ENCODE data around the gene SH3BGRL3.

Gene SH3BGRL3

GRCh38 chr1:26285366-26286063 lies 5.6 kb downstream of the SH3BGRL3 start:
- TF ChIP-seq CTCF (IDR thresholded peaks at IDR 0.05; ENCODE audit: low read depth, low read length, poor library complexity, severe bottlenecking) (peak; percentile 73), EZH2phosphoT487 (IDR thresholded peaks at IDR 0.05; ENCODE audit: borderline replicate concordance, low read length) (no peak)
- peak overlapping the region; percentile 7; the same call in 1 of the 2 replicates for H3K4me2 ChIP-seq (ENCODE audit: low read length)
- H4K20me1 ChIP-seq (ENCODE audit: control insufficient read depth, insufficient read depth, low read depth, low read length) = no peaks in the 10 kb centered on the region
- H3K27ac ChIP-seq (ENCODE audit: low read depth, low read length) = peak overlapping the region; percentile 98; the same call in 1 of the 2 replicates
- peaks cover 18% of the 10 kb centered on the region for H3K36me3 ChIP-seq (ENCODE audit: control insufficient read depth, low read length)
- no peaks in the 10 kb centered on the region for H3K9me2 ChIP-seq (replicated peaks; ENCODE audit: control insufficient read depth, low read length)
- H3K27me3 ChIP-seq (ENCODE audit: control insufficient read depth, low read length) = no peaks in the 10 kb centered on the region
- H3K4me3 ChIP-seq (ENCODE audit: low read length) = no peak overlapping the region
- no peaks in the 10 kb centered on the region for H3K9me3 ChIP-seq (ENCODE audit: control insufficient read depth, insufficient read depth, low read length)
- peaks cover 39% of the 10 kb centered on the region for H3F3A ChIP-seq (ENCODE audit: control insufficient read depth, insufficient read depth)
- H3K4me1 ChIP-seq (ENCODE audit: control insufficient read depth, low read length) = peaks cover 61% of the 10 kb centered on the region
- peaks cover 2% of the 10 kb centered on the region; the same call in 1 of the 2 replicates for H3K79me2 ChIP-seq (ENCODE audit: control insufficient read depth, low read length)

- H3K9me3 ChIP-seq (ENCODE audit: control insufficient read depth, insufficient read depth, low read length) = no peaks in the 10 kb centered on the region
- no peaks in the 10 kb centered on the region for H3K27me3 ChIP-seq (ENCODE audit: control insufficient read depth, low read length)
- no peak overlapping the region for H3K4me3 ChIP-seq (ENCODE audit: low read length)
- no peaks in the 10 kb centered on the region for H3K79me2 ChIP-seq (ENCODE audit: control insufficient read depth, low read length)
- peaks cover 64% of the 10 kb centered on the region for H3K4me1 ChIP-seq (ENCODE audit: control insufficient read depth, low read length)
- peaks cover 42% of the 10 kb centered on the region for H3F3A ChIP-seq (ENCODE audit: control insufficient read depth, insufficient read depth)
- H4K20me1 ChIP-seq (ENCODE audit: control insufficient read depth, insufficient read depth, low read depth, low read length) = no peaks in the 10 kb centered on the region
- TF ChIP-seq EZH2phosphoT487 (IDR thresholded peaks at IDR 0.05; ENCODE audit: borderline replicate concordance, low read length) (no peak), CTCF (IDR thresholded peaks at IDR 0.05; ENCODE audit: low read depth, low read length, poor library complexity, severe bottlenecking) (no peak)
- no peak overlapping the region for H3K4me2 ChIP-seq (ENCODE audit: low read length)
- peaks cover 22% of the 10 kb centered on the region for H3K36me3 ChIP-seq (ENCODE audit: control insufficient read depth, low read length)
- H3K9me2 ChIP-seq (replicated peaks; ENCODE audit: control insufficient read depth, low read length) = no peaks in the 10 kb centered on the region
- peak overlapping the region; percentile 98 for H3K27ac ChIP-seq (ENCODE audit: low read depth, low read length)
Observed at GRCh38 chr1:26286064-26286416, 6.2 kb downstream of the SH3BGRL3 start.

DNA sequence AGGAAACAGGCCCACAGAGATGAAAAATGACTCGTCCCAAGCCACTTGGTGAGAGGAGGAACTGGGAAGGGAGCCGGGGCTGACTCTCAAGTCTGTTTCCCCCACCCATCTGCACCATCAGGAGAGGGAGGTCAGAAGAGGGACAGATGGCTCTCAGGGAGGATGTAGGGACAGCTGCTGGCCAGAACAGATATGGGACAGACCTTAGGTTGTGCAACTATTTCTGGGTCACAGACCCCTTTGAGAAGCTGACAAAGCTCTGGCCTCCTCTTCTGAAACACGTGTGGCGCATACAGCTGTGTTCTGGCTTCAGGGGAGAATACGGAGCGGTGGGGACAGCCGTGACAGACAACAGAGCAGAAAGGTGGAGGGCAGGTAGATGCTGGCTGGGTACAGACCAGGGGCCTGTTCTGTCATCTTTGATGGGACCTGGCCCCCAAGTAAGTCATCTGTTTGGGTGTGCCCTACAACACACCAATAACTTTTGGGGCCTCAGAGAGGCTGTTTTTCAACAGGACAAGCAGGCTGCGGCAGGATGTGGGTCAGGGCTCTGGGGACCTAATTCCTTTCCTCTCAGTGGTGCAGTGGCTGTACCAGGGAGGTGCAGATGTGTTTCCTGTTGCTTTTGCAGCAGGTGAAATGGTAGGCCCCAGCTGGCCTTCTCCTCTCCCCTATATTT lies 7.3 kb downstream of the SH3BGRL3 start:
- Histone ChIP-seq H3K9me2 (replicated peaks; ENCODE audit: control insufficient read depth, low read length) (no peaks in the 10 kb centered on the region), H3K4me1 (ENCODE audit: control insufficient read depth, low read length) (peaks cover 75% of the 10 kb centered on the region), H3K79me2 (ENCODE audit: control insufficient read depth, low read length) (no peaks in the 10 kb centered on the region), H3F3A (ENCODE audit: control insufficient read depth, insufficient read depth) (peaks cover 45% of the 10 kb centered on the region), H3K27ac (ENCODE audit: low read depth, low read length) (peak overlapping the region; percentile 98), H3K27me3 (ENCODE audit: control insufficient read depth, low read length) (no peaks in the 10 kb centered on the region), H3K4me2 (ENCODE audit: low read length) (peak overlapping the region; percentile 77), H3K9me3 (ENCODE audit: control insufficient read depth, insufficient read depth, low read length) (no peaks in the 10 kb centered on the region), H3K4me3 (ENCODE audit: low read length) (peak overlapping the region; percentile 58), H3K36me3 (ENCODE audit: control insufficient read depth, low read length) (peaks cover 28% of the 10 kb centered on the region), H4K20me1 (ENCODE audit: control insufficient read depth, insufficient read depth, low read depth, low read length) (no peaks in the 10 kb centered on the region)
- TF ChIP-seq EZH2phosphoT487 (IDR thresholded peaks at IDR 0.05; ENCODE audit: borderline replicate concordance, low read length) = no peak
- no peak for TF ChIP-seq CTCF (IDR thresholded peaks at IDR 0.05; ENCODE audit: low read depth, low read length, poor library complexity, severe bottlenecking)
